GM12878 (cell line): ENCODE data around the gene AMPD2.

ENCODE experiments used
- BCLAF1 ChIP-seq: fragments of 450-650 bp; IDR thresholded peaks from 2 replicates; pipeline ENCODE4 v1.6.1; 2017; ENCODE audit warnings: antibody characterized with exemption, mild to moderate bottlenecking, moderate library complexity
- BMI1 ChIP-seq: fragments of 450-650 bp; IDR thresholded peaks from 2 replicates; pipeline ENCODE4 v1.6.1; 2016; ENCODE audit warnings: mild to moderate bottlenecking, moderate library complexity, borderline replicate concordance
- CTCF ChIP-seq, 3 experiments: IDR thresholded peaks in 2 of 3; conservative IDR thresholded peaks in 1 of 3; 2 replicates each; pipeline ENCODE4 v1.5.1; 2011; ENCODE audit warnings: low read depth in 3 of 3, low read length in 3 of 3, mild to moderate bottlenecking in 3 of 3, control low read depth in 2 of 3, moderate library complexity in 2 of 3, inconsistent platforms in 1 of 3, mixed read lengths in 1 of 3; ENCODE audit not compliant: control insufficient read depth in 2 of 3, insufficient read depth in 1 of 3; ENCODE audit errors: extremely low read depth in 1 of 3
- MTA2 ChIP-seq: fragments of 450-650 bp; IDR thresholded peaks from 2 replicates; pipeline ENCODE4 v1.6.1; 2016; ENCODE audit warnings: low read depth, mild to moderate bottlenecking, moderate library complexity
- REST ChIP-seq: IDR thresholded peaks from 2 replicates; pipeline ENCODE4 v1.6.1; 2012; ENCODE audit warnings: mild to moderate bottlenecking, low read depth, low read length
- ZNF592 ChIP-seq: fragments of 450-650 bp; IDR thresholded peaks from 2 replicates; pipeline ENCODE4 v1.6.1; 2017; ENCODE audit warnings: mild to moderate bottlenecking, moderate library complexity

GRCh38 chr1:109664671-109665070, 45.0 kb downstream of the AMPD2 start:
- TF ChIP-seq BMI1: no peak
- TF ChIP-seq BCLAF1: no peak
- no peak for TF ChIP-seq MTA2
- no peak for TF ChIP-seq REST
- no peak for TF ChIP-seq ZNF592
- TF ChIP-seq CTCF (IDR thresholded peaks at IDR 0.05 in 2 of 3, conservative IDR thresholded peaks at IDR 0.05 in 1 of 3; ENCODE audit: control insufficient read depth in 2 of 3, extremely low read depth in 1 of 3, insufficient read depth in 1 of 3, low read depth in 3 of 3, low read length in 3 of 3): no peak
